Liver (tissue), 3 donors: ENCODE results near the gene SMIM1.

Source experiments
- ATF3 ChIP-seq: IDR thresholded peaks from 2 replicates; pipeline ENCODE4 v1.6.1; 2016; ENCODE audit warnings: antibody characterized with exemption
- CTCF ChIP-seq: fragments of 150-350 bp; IDR thresholded peaks from 2 replicates; pipeline ENCODE4 v1.5.1; 2017; ENCODE audit warnings: improper control_type of control experiment, low read depth, low read length; ENCODE audit not compliant: missing input control
- FOXA1 ChIP-seq: IDR thresholded peaks from 2 replicates; pipeline ENCODE4 v1.6.1; 2016; ENCODE audit warnings: antibody characterized with exemption
- JUND ChIP-seq, 2 donors: IDR thresholded peaks; 2 replicates each; pipeline ENCODE4 v1.6.1; 2016; ENCODE audit warnings: antibody characterized with exemption in 2 of 2
- RAD21 ChIP-seq, 2 donors: IDR thresholded peaks; 2 replicates each; pipeline ENCODE4 v1.6.1; 2016; ENCODE audit warnings: antibody characterized with exemption in 2 of 2, mild to moderate bottlenecking in 2 of 2
- REST ChIP-seq: IDR thresholded peaks from 2 replicates; pipeline ENCODE4 v1.6.1; 2016; ENCODE audit warnings: antibody characterized with exemption, mild to moderate bottlenecking
- TAF1 ChIP-seq: conservative IDR thresholded peaks from 2 replicates; pipeline ENCODE4 v1.6.1; 2016; ENCODE audit warnings: antibody characterized with exemption, mild to moderate bottlenecking
- YY1 ChIP-seq: IDR thresholded peaks from 2 replicates; pipeline ENCODE4 v1.6.1; 2016; ENCODE audit warnings: antibody characterized with exemption, mild to moderate bottlenecking
- donor health status: healthy.
- donor health status: healthy.

- TF ChIP-seq CTCF = no peak
- no peak for TF ChIP-seq TAF1
- TF ChIP-seq YY1 = no peak
- TF ChIP-seq ATF3 = no peak
- TF ChIP-seq RAD21 (IDR thresholded peaks at IDR 0.05) = no peak
- TF ChIP-seq REST = no peak
- no peak for TF ChIP-seq JUND (IDR thresholded peaks at IDR 0.05)
- no peak for TF ChIP-seq FOXA1
These were observed 36.9 kb upstream of the SMIM1 start for GRCh38 chr1:3735688-3736087.
